Measurements from ENCODE around the gene OR8B4.

The OR8B4 gene, protein sequence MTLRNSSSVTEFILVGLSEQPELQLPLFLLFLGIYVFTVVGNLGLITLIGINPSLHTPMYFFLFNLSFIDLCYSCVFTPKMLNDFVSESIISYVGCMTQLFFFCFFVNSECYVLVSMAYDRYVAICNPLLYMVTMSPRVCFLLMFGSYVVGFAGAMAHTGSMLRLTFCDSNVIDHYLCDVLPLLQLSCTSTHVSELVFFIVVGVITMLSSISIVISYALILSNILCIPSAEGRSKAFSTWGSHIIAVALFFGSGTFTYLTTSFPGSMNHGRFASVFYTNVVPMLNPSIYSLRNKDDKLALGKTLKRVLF

DNA sequence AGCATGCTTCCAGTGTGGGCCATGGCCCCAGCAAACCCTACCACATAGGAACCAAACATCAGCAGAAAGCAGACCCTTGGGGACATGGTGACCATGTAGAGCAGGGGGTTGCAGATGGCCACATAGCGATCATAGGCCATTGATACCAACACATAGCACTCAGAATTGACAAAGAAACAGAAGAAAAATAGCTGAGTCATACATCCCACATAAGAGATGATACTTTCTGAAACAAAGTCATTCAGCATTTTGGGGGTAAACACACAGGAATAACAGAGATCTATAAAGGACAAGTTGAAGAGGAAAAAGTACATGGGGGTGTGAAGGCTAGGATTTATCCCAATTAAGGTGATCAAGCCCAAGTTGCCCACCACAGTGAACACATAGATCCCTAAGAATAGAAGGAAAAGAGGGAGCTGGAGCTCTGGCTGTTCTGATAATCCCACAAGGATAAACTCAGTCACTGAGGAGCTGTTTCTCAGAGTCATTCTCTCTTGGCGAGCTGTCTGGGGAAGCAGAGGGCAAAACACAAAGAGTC is at the start of gene OR8B4:
Gene OR8B4, minus strand, starts transcription at position 488 of the 538 bp plus-strand sequence. Its CDS starts 0 bp downstream, at position 488.
- FAIRE-seq: no peak
- no peak for DNase-seq (ENCODE audit: insufficient read length, low spot score)
- TF ChIP-seq, protein P1, sequence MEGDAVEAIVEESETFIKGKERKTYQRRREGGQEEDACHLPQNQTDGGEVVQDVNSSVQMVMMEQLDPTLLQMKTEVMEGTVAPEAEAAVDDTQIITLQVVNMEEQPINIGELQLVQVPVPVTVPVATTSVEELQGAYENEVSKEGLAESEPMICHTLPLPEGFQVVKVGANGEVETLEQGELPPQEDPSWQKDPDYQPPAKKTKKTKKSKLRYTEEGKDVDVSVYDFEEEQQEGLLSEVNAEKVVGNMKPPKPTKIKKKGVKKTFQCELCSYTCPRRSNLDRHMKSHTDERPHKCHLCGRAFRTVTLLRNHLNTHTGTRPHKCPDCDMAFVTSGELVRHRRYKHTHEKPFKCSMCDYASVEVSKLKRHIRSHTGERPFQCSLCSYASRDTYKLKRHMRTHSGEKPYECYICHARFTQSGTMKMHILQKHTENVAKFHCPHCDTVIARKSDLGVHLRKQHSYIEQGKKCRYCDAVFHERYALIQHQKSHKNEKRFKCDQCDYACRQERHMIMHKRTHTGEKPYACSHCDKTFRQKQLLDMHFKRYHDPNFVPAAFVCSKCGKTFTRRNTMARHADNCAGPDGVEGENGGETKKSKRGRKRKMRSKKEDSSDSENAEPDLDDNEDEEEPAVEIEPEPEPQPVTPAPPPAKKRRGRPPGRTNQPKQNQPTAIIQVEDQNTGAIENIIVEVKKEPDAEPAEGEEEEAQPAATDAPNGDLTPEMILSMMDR (IDR thresholded peaks at IDR 0.05; ENCODE audit: insufficient read depth, missing control alignments): no peak

DNA sequence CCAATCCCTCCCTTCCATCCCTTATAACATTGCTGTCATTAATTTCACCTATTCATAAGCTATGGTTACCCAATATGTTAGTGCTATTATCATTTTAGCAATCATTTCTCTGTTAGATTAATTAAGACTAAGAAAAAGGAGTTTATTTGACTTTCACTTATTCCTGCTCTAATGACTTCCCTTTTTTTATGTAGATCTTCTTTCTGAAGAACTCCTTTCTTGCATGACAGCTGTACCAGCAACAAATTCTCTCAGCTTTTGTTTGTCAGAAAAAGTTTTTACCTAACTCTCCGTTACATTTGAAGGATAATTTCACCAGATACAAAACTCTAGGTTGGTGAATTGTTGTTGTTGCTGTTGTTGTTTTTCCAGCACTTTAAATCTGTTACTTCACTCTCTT is 49.4 kb upstream of the OR8B4 start:
- TF ChIP-seq, protein P1 (IDR thresholded peaks at IDR 0.05; ENCODE audit: insufficient read depth, missing control alignments): no peak
- FAIRE-seq (no peak), DNase-seq (ENCODE audit: insufficient read length, low spot score) (no peak)

DNA sequence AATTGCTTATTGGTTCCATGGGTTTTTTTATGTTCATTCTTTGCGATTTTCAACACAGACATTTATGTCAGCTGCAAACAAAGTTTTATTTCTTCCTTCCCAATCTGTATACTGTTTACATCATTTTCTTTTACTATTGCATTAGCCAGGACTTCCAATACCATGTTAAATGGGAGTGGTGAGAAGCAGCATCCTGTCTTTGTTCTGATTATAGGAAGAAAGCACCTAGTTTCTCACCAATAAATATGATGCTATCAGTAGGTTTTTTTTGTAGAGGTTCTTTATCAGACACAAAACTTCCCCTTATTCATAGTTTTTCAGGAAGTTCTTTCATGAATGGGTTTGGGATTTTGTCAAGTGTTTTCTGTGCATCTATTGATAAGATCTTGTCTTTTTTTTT is 48.8 kb upstream of the OR8B4 start:
- TF ChIP-seq, protein P1 (IDR thresholded peaks at IDR 0.05; ENCODE audit: insufficient read depth, missing control alignments): no peak
- FAIRE-seq (no peak), DNase-seq (ENCODE audit: insufficient read length, low spot score) (no peak)

DNA sequence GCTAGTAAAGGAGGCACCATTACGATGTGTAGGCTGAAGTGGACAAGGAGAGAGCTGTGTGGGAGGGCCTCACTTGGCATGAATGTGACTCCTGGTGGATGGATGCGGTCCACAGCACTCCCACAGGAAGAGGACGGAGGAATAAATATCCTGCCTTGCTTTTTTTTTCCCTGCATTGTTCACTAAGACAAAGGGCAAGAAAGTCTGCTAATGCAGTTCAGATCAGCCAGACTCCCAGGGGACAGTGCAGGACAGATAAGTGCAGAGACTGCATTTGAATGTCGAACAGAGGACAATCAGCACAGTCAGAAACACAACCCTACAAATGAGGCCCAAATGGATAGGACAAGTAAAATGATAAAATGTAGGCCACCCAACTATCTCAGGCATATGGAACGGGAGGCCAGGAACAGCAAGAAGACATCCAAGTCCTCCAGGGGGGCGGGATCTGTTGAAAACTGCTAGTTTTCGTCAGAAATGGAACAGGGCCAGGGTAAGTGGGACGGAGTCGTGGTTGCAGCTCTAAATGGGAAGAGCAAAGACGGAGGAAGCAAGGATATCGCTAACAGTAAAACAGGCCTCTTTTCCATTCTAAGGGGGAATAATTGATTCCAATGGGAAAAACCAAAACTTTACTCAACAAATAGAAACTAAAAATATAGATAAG is 46.0 kb upstream of the OR8B4 start:
- DNase-seq (ENCODE audit: insufficient read length, low spot score): no peak
- TF ChIP-seq, protein P1 (IDR thresholded peaks at IDR 0.05; ENCODE audit: insufficient read depth, missing control alignments): no peak
- FAIRE-seq: no peak

DNA sequence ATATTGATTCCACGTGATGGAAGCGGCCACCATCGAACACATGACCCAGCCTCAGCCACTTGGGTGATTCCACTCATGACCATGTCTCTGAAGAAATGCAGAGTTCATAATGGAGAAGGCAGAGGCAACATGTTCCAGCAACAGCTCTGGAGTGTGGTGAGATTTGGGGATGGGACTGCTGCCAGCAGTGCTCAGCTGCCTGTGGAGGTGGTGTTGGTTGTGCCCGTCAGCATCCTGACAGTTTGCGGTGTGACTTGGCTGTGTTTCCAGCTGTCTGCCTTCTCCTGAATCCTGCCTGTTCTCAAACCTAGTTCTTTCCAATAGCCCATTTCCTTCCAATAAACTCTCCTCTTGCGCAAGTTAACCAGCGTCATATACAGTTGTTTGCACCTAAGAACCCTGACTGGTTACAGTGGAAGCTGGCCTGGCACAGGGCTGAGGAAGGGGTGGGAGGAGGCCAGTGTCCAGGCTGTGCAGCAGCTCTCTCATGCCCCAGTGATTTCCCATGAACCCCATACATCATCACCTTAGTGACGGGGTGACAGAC is 42.8 kb upstream of the OR8B4 start:
- TF ChIP-seq, protein P1 (IDR thresholded peaks at IDR 0.05; ENCODE audit: insufficient read depth, missing control alignments): no peak
- no peak for FAIRE-seq
- no peak for DNase-seq (ENCODE audit: insufficient read length, low spot score)

DNA sequence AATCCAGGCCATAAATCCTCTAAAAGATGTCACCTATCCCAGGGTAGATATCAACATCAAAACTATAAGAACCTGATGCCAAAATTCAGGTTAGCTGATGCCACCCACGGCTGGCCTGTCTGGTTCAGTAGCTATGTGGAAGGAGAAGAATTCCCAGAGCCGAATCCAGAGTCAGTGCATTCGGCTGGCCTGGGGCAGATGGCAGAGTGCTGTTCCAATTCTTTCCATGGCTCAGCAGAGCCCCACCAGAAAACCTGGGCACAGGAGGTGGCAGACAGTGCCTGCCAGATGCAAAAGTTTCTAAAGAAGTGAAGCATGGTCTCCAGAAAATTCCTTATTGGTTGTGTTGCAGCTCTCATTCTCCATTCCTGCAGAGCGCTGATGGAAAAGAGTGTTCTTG is 40.7 kb upstream of the OR8B4 start:
- FAIRE-seq (no peak), DNase-seq (ENCODE audit: insufficient read length, low spot score) (no peak)
- TF ChIP-seq, protein P1 (IDR thresholded peaks at IDR 0.05; ENCODE audit: insufficient read depth, missing control alignments): no peak

All from D721Med (cell line).